Activated CD8-positive, alpha-beta T cell treated with anti-CD3 and anti-CD28 coated beads for 36 hours (primary cell): ENCODE measurements around the gene FCHSD1. TPM values are rescaled to one million over a fixed set of nuclear protein-coding genes. Genes with fewer than 3 reads are reported as not detected.

Experiments used
- ATAC-seq: fragments of 200-7000 bp; cut with Tn5 transposase; one replicate; pipeline ENCODE4 v1.10.0; 2021; ENCODE audit warnings: mild to moderate bottlenecking, moderate library complexity
- CTCF ChIA-PET: fragments of 350-600 bp; sonication (Branson Sonifier 250); formaldehyde crosslinking; loops from one replicate; lab custom pipeline; 2021; ENCODE audit warnings: antibody characterized with exemption; lab: Charles Lee
- POLR2A ChIA-PET: fragments of 350-600 bp; sonication (Branson Sonifier 250); formaldehyde crosslinking; loops from one replicate; lab custom pipeline; 2021; ENCODE audit warnings: antibody characterized with exemption; lab: Charles Lee
- DNase-seq: peaks from one replicate; pipeline ENCODE4 v3.0.0-alpha.2; 2020
- H3K27ac Mint-ChIP-seq: one replicate; pipeline ENCODE4 v1.8.0; 2021; ENCODE audit warnings: mild to moderate bottlenecking, mixed read lengths
- H3K27me3 Mint-ChIP-seq: one replicate; pipeline ENCODE4 v1.8.0; 2021; ENCODE audit warnings: mixed read lengths
- H3K36me3 Mint-ChIP-seq: one replicate; pipeline ENCODE4 v1.8.0; 2021; ENCODE audit warnings: low read depth, mixed read lengths
- H3K4me1 Mint-ChIP-seq: one replicate; pipeline ENCODE4 v1.8.0; 2021; ENCODE audit warnings: low read depth, mixed read lengths
- H3K4me3 Mint-ChIP-seq: one replicate; pipeline ENCODE4 v1.8.0; 2021; ENCODE audit warnings: mild to moderate bottlenecking, moderate library complexity, mixed read lengths
- H3K9me3 Mint-ChIP-seq: one replicate; pipeline ENCODE4 v1.8.0; 2021; ENCODE audit warnings: mixed read lengths
- intact Hi-C: fragments of 100-400 bp; cut with micrococcal nuclease; formaldehyde crosslinking; loops from one replicate; pipeline ENCODE4 v1.10.0; 2022
- total RNA-seq, 2 experiments: library from RNA; stranded (reverse); gene quantifications; one replicate each; pipeline ENCODE4 v1.2.3, GENCODE V29; 2021
- TF ChIP-seq, protein P1 (sequence below): fragments of 200-600 bp; IDR thresholded peaks from one replicate; pipeline ENCODE4 v1.8.0; 2022; ENCODE audit warnings: antibody characterized with exemption, mild to moderate bottlenecking

The FCHSD1 gene
- total RNA-seq, 2 experiments from 2014 or later, result 30.1 to 31.8 TPM

DNA sequence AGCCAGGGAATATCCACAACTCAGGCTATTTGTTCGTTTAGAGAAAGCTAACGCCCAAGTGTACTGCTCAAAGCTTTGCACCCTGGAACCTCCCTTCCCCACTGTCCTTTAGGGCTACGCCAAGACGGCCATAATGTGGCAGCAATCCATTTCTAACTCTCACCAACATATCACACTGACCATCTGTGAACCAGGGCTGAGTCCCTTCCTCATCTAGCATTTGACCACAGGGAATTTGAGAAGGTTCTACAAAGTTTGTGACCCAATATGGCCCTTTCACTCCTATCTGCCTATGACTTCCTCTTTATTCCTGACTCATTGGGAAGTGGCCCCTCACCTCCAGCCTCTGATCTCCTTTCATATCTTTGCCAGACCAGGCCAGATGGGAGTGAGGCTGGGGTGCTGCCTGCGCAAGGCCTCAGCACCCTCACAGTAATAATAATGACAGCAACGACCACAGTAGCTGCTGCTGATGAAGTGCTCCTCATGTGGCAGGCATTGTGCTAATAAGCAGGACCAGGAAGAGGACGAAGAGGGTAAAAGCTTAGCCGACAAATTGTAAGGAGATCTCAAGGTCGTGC is 40.2 kb upstream of the FCHSD1 start:
- intact Hi-C loops, result no loop called here
- no peaks in the 10 kb centered on the region for H3K9me3 Mint-ChIP-seq
- peaks cover 19% of the 10 kb centered on the region for H3K4me1 Mint-ChIP-seq
- DNase-seq (no peak), ATAC-seq (no peak)
- peaks cover 4% of the 10 kb centered on the region for H3K27me3 Mint-ChIP-seq
- ChIA-PET POLR2A (interaction anchor here (0.7 to 2.7 kb wide), 6 partner anchors 9 to 270 kb away, joined by 3 to 9 read pairs (median 4); no protein-coding TSS in a partner anchor), CTCF (interaction anchor here (0.5 to 9.7 kb wide), 68 partner anchors 9 to 532 kb away, joined by 3 to 205 read pairs (median 5); partner anchors contain the start of genes ARAP3, DELE1, FCHSD1 and HDAC3)
- H3K27ac Mint-ChIP-seq, result no peak overlapping the region
- TF ChIP-seq, protein P1, sequence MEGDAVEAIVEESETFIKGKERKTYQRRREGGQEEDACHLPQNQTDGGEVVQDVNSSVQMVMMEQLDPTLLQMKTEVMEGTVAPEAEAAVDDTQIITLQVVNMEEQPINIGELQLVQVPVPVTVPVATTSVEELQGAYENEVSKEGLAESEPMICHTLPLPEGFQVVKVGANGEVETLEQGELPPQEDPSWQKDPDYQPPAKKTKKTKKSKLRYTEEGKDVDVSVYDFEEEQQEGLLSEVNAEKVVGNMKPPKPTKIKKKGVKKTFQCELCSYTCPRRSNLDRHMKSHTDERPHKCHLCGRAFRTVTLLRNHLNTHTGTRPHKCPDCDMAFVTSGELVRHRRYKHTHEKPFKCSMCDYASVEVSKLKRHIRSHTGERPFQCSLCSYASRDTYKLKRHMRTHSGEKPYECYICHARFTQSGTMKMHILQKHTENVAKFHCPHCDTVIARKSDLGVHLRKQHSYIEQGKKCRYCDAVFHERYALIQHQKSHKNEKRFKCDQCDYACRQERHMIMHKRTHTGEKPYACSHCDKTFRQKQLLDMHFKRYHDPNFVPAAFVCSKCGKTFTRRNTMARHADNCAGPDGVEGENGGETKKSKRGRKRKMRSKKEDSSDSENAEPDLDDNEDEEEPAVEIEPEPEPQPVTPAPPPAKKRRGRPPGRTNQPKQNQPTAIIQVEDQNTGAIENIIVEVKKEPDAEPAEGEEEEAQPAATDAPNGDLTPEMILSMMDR, result no peak
- no peak overlapping the region for H3K4me3 Mint-ChIP-seq
- no peaks in the 10 kb centered on the region for H3K36me3 Mint-ChIP-seq

DNA sequence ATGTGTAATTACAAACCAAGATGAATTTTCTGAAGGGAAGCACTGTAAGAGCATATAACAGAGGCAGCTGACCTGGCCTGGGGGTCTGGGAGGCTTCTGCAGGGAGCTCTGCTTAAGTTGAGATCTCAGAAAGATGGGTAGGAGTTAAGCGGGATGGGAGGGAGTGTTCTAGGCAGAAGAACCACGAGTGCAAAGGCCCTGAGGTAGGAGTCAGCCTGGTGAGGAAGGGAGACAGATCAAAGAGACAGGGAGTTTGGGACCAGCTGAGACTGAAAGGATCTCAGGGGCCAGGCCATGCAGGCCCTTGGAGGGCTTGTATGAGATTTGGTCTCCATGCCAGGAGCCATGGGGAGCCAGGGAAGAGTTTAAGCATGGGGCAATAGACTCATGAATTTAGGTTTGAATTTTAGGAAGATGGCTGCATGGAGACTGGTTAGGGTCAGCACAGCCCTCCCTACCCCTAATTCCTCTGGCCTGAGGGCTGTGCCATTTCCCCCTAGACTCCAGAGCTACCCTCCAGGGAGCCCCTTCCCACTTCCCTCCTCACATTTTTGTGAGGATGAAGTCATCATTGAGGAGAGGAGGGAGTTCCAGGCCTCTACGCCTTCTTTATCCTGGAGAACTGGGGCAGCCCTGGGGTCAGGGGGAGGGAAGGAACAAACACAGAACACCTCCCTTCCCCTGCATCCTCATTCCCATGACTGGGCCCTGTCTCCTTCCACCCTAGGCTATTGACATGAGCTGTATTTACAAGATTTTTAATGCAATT is 35.6 kb upstream of the FCHSD1 start:
- peaks cover 15% of the 10 kb centered on the region for H3K4me1 Mint-ChIP-seq
- ChIA-PET POLR2A (no interaction called here), CTCF (no interaction called here)
- DNase-seq (no peak), ATAC-seq (no peak)
- no peak overlapping the region for H3K27ac Mint-ChIP-seq
- H3K36me3 Mint-ChIP-seq, result no peaks in the 10 kb centered on the region
- TF ChIP-seq, protein P1, result no peak
- no peak overlapping the region for H3K4me3 Mint-ChIP-seq
- peaks cover 3% of the 10 kb centered on the region for H3K27me3 Mint-ChIP-seq
- H3K9me3 Mint-ChIP-seq, result no peaks in the 10 kb centered on the region
- intact Hi-C loops, result no loop called here

DNA sequence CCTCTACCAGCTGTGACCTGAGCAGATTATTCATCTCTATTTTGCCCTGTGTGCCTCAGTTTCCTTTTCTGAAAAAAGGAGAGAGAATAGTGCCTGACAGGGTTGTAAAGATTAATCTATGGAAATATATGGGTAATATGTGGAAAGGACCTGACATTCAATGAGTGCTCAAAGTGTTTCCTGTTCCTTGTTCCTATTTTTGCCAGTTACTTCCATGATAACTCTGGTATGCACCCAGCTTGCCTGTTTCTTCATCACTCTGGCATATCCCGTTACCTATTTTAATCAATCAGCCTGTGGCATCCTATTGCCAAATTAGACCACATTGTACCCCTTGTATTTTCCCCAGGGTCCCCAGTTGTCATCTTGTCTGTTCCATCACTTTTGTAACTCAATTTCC is 34.4 kb upstream of the FCHSD1 start:
- Mint-ChIP-seq H3K27me3 (no peaks in the 10 kb centered on the region), H3K4me3 (no peak overlapping the region), H3K36me3 (no peaks in the 10 kb centered on the region), H3K9me3 (no peaks in the 10 kb centered on the region), H3K27ac (no peak overlapping the region), H3K4me1 (peaks cover 24% of the 10 kb centered on the region)
- TF ChIP-seq, protein P1, result no peak
- no peak for ATAC-seq
- POLR2A ChIA-PET, result no interaction called here
- CTCF ChIA-PET, result interaction anchor here (3.2 to 6.3 kb wide), 2 partner anchors 8 to 275 kb away, joined by 19 to 85 read pairs; no protein-coding TSS in a partner anchor
- intact Hi-C loops, result no loop called here
- DNase-seq, result no peak

DNA sequence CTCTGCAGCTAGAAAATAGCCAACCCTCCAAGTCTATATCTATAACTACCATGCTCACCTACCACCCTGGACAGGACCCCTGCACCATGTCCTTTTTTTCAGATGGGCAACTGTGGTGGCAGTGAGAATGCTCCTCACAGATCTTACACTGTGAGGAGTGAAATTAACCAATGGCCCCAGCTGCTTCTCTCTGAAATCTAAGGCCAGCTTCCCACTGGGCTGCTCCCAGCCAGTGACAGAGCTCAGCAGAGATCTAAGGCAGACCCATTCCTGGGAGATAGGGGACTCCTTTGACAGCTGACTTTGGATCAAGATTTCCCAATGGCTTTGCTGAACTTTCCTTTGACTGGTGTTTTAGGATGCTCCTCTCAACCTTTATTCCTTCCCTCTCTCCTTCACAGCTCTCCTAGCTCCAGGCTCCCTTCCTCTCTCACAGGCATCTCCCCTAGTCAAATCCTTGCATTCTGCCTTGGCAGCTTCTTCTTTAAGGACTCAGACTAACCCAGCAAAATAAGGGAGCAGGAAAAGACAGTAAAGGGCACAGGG is 32.5 kb upstream of the FCHSD1 start:
- ChIA-PET CTCF (interaction anchor here (0.5 to 6.3 kb wide), 12 partner anchors 10 to 285 kb away, joined by 3 to 85 read pairs (median 6); partner anchors contain the start of genes PCDH12, PCDHGA12 and RNF14), POLR2A (interaction anchor here (1.0 to 1.5 kb wide), 7 partner anchors 8 to 286 kb away, joined by 3 to 5 read pairs (median 4); no protein-coding TSS in a partner anchor)
- no peak for DNase-seq
- TF ChIP-seq, protein P1, result no peak
- Mint-ChIP-seq H3K4me3 (no peak overlapping the region), H3K36me3 (no peaks in the 10 kb centered on the region), H3K27me3 (no peaks in the 10 kb centered on the region), H3K9me3 (no peaks in the 10 kb centered on the region), H3K4me1 (peaks cover 24% of the 10 kb centered on the region), H3K27ac (no peak overlapping the region)
- intact Hi-C loops, result no loop called here
- ATAC-seq, result no peak
